Liver (tissue), 5 donors: ENCODE data around the gene EDC4. TPM values are rescaled to one million over a fixed set of nuclear protein-coding genes. Genes with fewer than 3 reads are reported as not detected.

Experiments used
- polyA plus RNA-seq, 2 donors: library from polyadenylated mRNA; stranded (reverse) in 1 of 2; unstranded in 1 of 2; fragments of 200-250 nt in 1 of 2; fragments of >200 nt in 1 of 2; fragmentation: Nextera tagmentation in 1 of 2; extraction: Ambion mirVana in 1 of 2; gene quantifications; one replicate each; pipeline versions ENCODE4 v1.2.1 to v1.2.3, GENCODE V29; 2013 to 2015
- small RNA-seq: library from RNA; depleted of rRNA; stranded (forward); fragments of <200 nt; gene quantifications from one replicate; pipeline ENCODE3, GENCODE V24; 2014
- total RNA-seq, 2 donors: library from RNA; depleted of rRNA; stranded (reverse); fragments of >200 nt; gene quantifications; one replicate each; pipeline ENCODE4 v1.2.3, GENCODE V29; 2014
- donor health status: healthy.
- donor health status: healthy.
- donor health status: healthy.

EDC4 gene
- total and polyA plus RNA-seq, 4 donors = 17.7 to 26.8 (median 21.6) TPM

Small RNAs within 50 kb of the gene (small RNA-seq; reads per million reads assigned to genes)
- not detected for gene AC040162.2
- gene NRN1L = not detected

Other genes with a start within 250 kb of the EDC4 start
- gene CARMIL2, start 227.9 kb upstream of the EDC4 start, total RNA-seq = 1 to 10 TPM in 1 of 2 donors, under 1 TPM in 1; 0.51 to 1.3 TPM
- gene CARMIL2, start 227.9 kb upstream of the EDC4 start, polyA plus RNA-seq = under 1 TPM in 1 of 2 donors, not detected in 1; 0.39 TPM
- gene ACD, start 212.8 kb upstream of the EDC4 start, total RNA-seq = 1 to 10 TPM; 4.3 to 5.6 TPM
- gene ACD, start 212.8 kb upstream of the EDC4 start, polyA plus RNA-seq = 1 to 10 TPM; 4.7 to 5.6 TPM
- gene PARD6A, start 212.1 kb upstream of the EDC4 start, total RNA-seq = 1 to 10 TPM in 1 of 2 donors, under 1 TPM in 1; 0.42 to 1.4 TPM
- gene PARD6A, start 212.1 kb upstream of the EDC4 start, polyA plus RNA-seq = 1 to 10 TPM; 2.2 to 2.4 TPM
- 1 to 10 TPM; 3.0 to 7.8 TPM for gene ENKD1, start 206.3 kb upstream of the EDC4 start, total RNA-seq
- 1 to 10 TPM; 2.6 to 6.5 TPM for gene ENKD1, start 206.3 kb upstream of the EDC4 start, polyA plus RNA-seq
- 1 to 10 TPM; 1.2 to 1.9 TPM for gene C16orf86, start 206.2 kb upstream of the EDC4 start, total RNA-seq
- 1 to 10 TPM; 2.3 to 2.6 TPM for gene C16orf86, start 206.2 kb upstream of the EDC4 start, polyA plus RNA-seq
- gene GFOD2, start 153.7 kb upstream of the EDC4 start, total RNA-seq = 10 to 100 TPM; 12.7 to 48.8 TPM
- 10 to 100 TPM; 20.7 to 37.1 TPM for gene GFOD2, start 153.7 kb upstream of the EDC4 start, polyA plus RNA-seq
- gene RANBP10, start 66.5 kb upstream of the EDC4 start, total RNA-seq = 10 to 100 TPM in 1 of 2 donors, 1 to 10 TPM in 1; 9.8 to 12.8 TPM
- 10 to 100 TPM; 14.9 to 15.5 TPM for gene RANBP10, start 66.5 kb upstream of the EDC4 start, polyA plus RNA-seq
- gene TSNAXIP1, start 66.2 kb upstream of the EDC4 start, total RNA-seq = under 1 TPM; 0.09 to 0.75 TPM
- 1 to 10 TPM in 1 of 2 donors, under 1 TPM in 1; 0.62 to 1.5 TPM for gene TSNAXIP1, start 66.2 kb upstream of the EDC4 start, polyA plus RNA-seq
- 10 to 100 TPM; 14.1 to 19.7 TPM for gene THAP11, start 30.7 kb upstream of the EDC4 start, total RNA-seq
- 1 to 10 TPM; 6.7 to 9.5 TPM for gene THAP11, start 30.7 kb upstream of the EDC4 start, polyA plus RNA-seq
- gene NUTF2, start 26.1 kb upstream of the EDC4 start, total RNA-seq = 10 to 100 TPM; 27.4 to 69.5 TPM
- gene NUTF2, start 26.1 kb upstream of the EDC4 start, polyA plus RNA-seq = 10 to 100 TPM; 51.0 to 58.7 TPM
- gene CENPT, start 25.4 kb upstream of the EDC4 start, total RNA-seq = 10 to 100 TPM; 15.9 to 22.7 TPM
- 10 to 100 TPM; 11.4 to 26.9 TPM for gene CENPT, start 25.4 kb upstream of the EDC4 start, polyA plus RNA-seq
- gene NRN1L, start 11.8 kb downstream of the EDC4 start, total RNA-seq = under 1 TPM; 0.14 to 0.33 TPM
- under 1 TPM; 0.23 to 0.24 TPM for gene NRN1L, start 11.8 kb downstream of the EDC4 start, polyA plus RNA-seq
- gene PSKH1, start 20.2 kb downstream of the EDC4 start, total RNA-seq = 10 to 100 TPM; 14.0 to 23.8 TPM
- gene PSKH1, start 20.2 kb downstream of the EDC4 start, polyA plus RNA-seq = 10 to 100 TPM in 1 of 2 donors, 1 to 10 TPM in 1; 8.3 to 13.7 TPM
- gene CTRL, start 58.8 kb downstream of the EDC4 start, total RNA-seq = under 1 TPM; 0.09 to 0.50 TPM
- 1 to 10 TPM in 1 of 2 donors, under 1 TPM in 1; 0.09 to 5.0 TPM for gene CTRL, start 58.8 kb downstream of the EDC4 start, polyA plus RNA-seq
- gene PSMB10, start 63.8 kb downstream of the EDC4 start, total RNA-seq = 10 to 100 TPM; 24.8 to 36.3 TPM
- 10 to 100 TPM; 28.4 to 48.2 TPM for gene PSMB10, start 63.8 kb downstream of the EDC4 start, polyA plus RNA-seq
- gene LCAT, start 71.1 kb downstream of the EDC4 start, total RNA-seq = 10 to 100 TPM; 45.7 to 87.3 TPM
- 100 to 1,000 TPM; 140 to 201 TPM for gene LCAT, start 71.1 kb downstream of the EDC4 start, polyA plus RNA-seq
- 10 to 100 TPM; 20.0 to 37.3 TPM for gene SLC12A4, start 95.6 kb downstream of the EDC4 start, total RNA-seq
- 10 to 100 TPM in 1 of 2 donors, 1 to 10 TPM in 1; 8.0 to 14.1 TPM for gene SLC12A4, start 95.6 kb downstream of the EDC4 start, polyA plus RNA-seq
- under 1 TPM; 0.08 to 0.37 TPM for gene DPEP3, start 107.4 kb downstream of the EDC4 start, total RNA-seq
- under 1 TPM in 1 of 2 donors, not detected in 1; 0.22 TPM for gene DPEP3, start 107.4 kb downstream of the EDC4 start, polyA plus RNA-seq
- gene DPEP2, start 126.4 kb downstream of the EDC4 start, total RNA-seq = 1 to 10 TPM; 1.9 to 2.4 TPM
- 1 to 10 TPM; 1.4 to 1.9 TPM for gene DPEP2, start 126.4 kb downstream of the EDC4 start, polyA plus RNA-seq
- gene DPEP2NB, start 142.9 kb downstream of the EDC4 start, total RNA-seq = not detected
- gene DPEP2NB, start 142.9 kb downstream of the EDC4 start, polyA plus RNA-seq = not detected
- gene DDX28, start 150.2 kb downstream of the EDC4 start, total RNA-seq = 1 to 10 TPM; 7.6 to 8.4 TPM
- gene DDX28, start 150.2 kb downstream of the EDC4 start, polyA plus RNA-seq = 10 to 100 TPM in 1 of 2 donors, 1 to 10 TPM in 1; 8.4 to 11.6 TPM
- gene DUS2, start 150.2 kb downstream of the EDC4 start, total RNA-seq = 10 to 100 TPM in 1 of 2 donors, 1 to 10 TPM in 1; 7.2 to 10.7 TPM
- gene DUS2, start 150.2 kb downstream of the EDC4 start, polyA plus RNA-seq = 1 to 10 TPM; 6.9 to 8.6 TPM
- gene NFATC3, start 212.3 kb downstream of the EDC4 start, total RNA-seq = 10 to 100 TPM; 20.9 to 21.2 TPM
- gene NFATC3, start 212.3 kb downstream of the EDC4 start, polyA plus RNA-seq = 10 to 100 TPM in 1 of 2 donors, 1 to 10 TPM in 1; 9.7 to 12.6 TPM